Upper lobe of left lung (tissue), 6 donors: Measurements from ENCODE around the gene ZMYND8. TPM values are rescaled to one million over a fixed set of nuclear protein-coding genes. Genes with fewer than 3 reads are reported as not detected.
"Not testable (repeated sequence)": the region's sequence is repeated elsewhere in the genome, so short reads cannot be mapped to it uniquely, and the experiment has no call there.

Experiments used
- ATAC-seq, 2 donors: fragments of 200-7000 bp; cut with Tn5 transposase; one replicate each; pipeline ENCODE4 v1.9.1; 2022; ENCODE audit warnings: mild to moderate bottlenecking in 2 of 2, moderate library complexity in 2 of 2; ENCODE audit not compliant: low FRiP score in 2 of 2
- DNase-seq, 2 donors: peaks; one replicate each; pipeline ENCODE4 v3.0.0-alpha.2; 2019 to 2020
- H3K27ac ChIP-seq, 4 donors: fragments of 200-600 bp; sonication (generic); one replicate each; pipeline ENCODE4 v1.5.1; 2016 to 2019
- H3K27me3 ChIP-seq, 4 donors: fragments of 200-600 bp; sonication (generic); one replicate each; pipeline ENCODE4 v1.5.1; 2017 to 2019
- H3K36me3 ChIP-seq, 4 donors: fragments of 200-600 bp; sonication (generic); one replicate each; pipeline ENCODE4 v1.5.1; 2016 to 2019
- H3K4me1 ChIP-seq, 4 donors: fragments of 200-600 bp; sonication (generic); one replicate each; pipeline ENCODE4 v1.5.1; 2018 to 2019
- H3K4me3 ChIP-seq, 4 donors: fragments of 200-600 bp; sonication (generic); one replicate each; pipeline ENCODE4 v1.5.1; 2017 to 2019; ENCODE audit warnings: mild to moderate bottlenecking in 2 of 4, moderate library complexity in 1 of 4
- H3K9me3 ChIP-seq, 4 donors: fragments of 200-600 bp; sonication (generic); one replicate each; pipeline ENCODE4 v1.5.1; 2018 to 2019
- EP300 ChIP-seq, 4 donors: sonication (generic); formaldehyde crosslinking; IDR thresholded peaks; one replicate each; pipeline ENCODE4 v1.5.1; 2017; ENCODE audit warnings: antibody characterized with exemption in 4 of 4, control low read depth in 2 of 4
- POLR2A ChIP-seq, 4 donors: fragments of 450-650 bp; IDR thresholded peaks; one replicate each; pipeline ENCODE4 v1.5.1; 2016 to 2017; ENCODE audit warnings: antibody characterized with exemption in 4 of 4, mild to moderate bottlenecking in 2 of 4
- POLR2AphosphoS5 ChIP-seq, 2 donors: sonication (generic); formaldehyde crosslinking; IDR thresholded peaks; one replicate each; pipeline ENCODE4 v1.5.1; 2017; ENCODE audit warnings: antibody characterized with exemption in 2 of 2
- WGBS, 2 donors: methylation state at CpG; one replicate each; pipeline ENCODE4 v1.1.5; 2017 to 2018; 5-methylcytosine and 5-hydroxymethylcytosine counted together
- total RNA-seq, 6 donors: library from RNA; depleted of rRNA in 4 of 6; stranded (reverse); fragments of >200 nt in 4 of 6; gene quantifications; one replicate each; pipeline versions ENCODE4 v1.1.0 to v1.2.1, GENCODE V29; 2016 to 2021
- TF ChIP-seq, protein P1 (sequence below), 6 experiments: fragments of 450-650 bp in 4 of 6; fragments of 200-600 bp in 2 of 6; sonication (generic) in 2 of 6; IDR thresholded peaks; one replicate each; pipeline ENCODE4 v1.5.1; 2016 to 2019; ENCODE audit warnings: antibody characterized with exemption in 6 of 6
- donor health status: DM: no; HTN: no; CAD: no; lungs with moderate emphysema.
- donor health status: DM: no; HTN: yes; CAD: no; lungs with severe emphysema.

The ZMYND8 gene
- total RNA-seq, 6 donors from 2014 or later = 24.6 to 120 (median 51.8) TPM

DNA sequence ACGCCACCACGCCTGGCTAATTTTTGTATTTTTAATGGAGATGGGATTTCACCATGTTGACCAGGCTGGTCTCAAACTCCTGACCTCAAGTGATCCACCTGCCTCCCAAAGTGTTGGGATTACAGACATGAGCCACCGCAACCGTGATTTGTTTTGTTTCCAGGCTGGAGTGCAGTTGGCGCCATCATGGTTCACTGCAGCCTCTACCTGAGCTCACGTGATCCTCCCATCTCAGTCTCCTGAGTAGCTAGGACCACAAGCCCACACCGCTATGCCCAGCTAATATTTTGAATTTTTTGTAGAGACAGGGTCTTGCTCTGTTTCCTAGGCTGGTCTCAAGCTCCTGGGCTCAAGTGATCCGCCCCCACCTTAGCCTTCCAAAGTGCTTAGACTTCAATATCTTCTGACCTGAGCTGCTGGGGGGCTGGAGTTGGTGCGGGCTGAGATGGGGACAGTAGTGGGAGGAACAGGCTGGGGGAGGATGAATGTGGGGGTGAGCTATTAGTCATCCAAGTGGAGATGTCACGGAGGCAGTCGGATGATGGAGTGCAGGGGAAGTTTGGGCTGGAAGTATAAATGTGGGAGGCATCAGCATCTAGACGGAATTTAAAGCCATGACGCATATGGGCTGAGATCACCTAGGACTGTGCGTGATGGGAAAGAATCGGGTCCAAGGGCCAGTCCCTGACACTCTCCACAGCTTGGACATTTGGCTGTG lies 23.1 kb upstream of the ZMYND8 start:
- no peaks in the 10 kb centered on the region for H3K9me3 ChIP-seq
- H3K27ac ChIP-seq = no peak overlapping the region
- WGBS, 2 donors = 91 to 97% methylated on average over 14 to 15 of the region's 15 CpGs
- DNase-seq = no peak
- TF ChIP-seq EP300 (IDR thresholded peaks at IDR 0.05) = no peak
- TF ChIP-seq, protein P1, sequence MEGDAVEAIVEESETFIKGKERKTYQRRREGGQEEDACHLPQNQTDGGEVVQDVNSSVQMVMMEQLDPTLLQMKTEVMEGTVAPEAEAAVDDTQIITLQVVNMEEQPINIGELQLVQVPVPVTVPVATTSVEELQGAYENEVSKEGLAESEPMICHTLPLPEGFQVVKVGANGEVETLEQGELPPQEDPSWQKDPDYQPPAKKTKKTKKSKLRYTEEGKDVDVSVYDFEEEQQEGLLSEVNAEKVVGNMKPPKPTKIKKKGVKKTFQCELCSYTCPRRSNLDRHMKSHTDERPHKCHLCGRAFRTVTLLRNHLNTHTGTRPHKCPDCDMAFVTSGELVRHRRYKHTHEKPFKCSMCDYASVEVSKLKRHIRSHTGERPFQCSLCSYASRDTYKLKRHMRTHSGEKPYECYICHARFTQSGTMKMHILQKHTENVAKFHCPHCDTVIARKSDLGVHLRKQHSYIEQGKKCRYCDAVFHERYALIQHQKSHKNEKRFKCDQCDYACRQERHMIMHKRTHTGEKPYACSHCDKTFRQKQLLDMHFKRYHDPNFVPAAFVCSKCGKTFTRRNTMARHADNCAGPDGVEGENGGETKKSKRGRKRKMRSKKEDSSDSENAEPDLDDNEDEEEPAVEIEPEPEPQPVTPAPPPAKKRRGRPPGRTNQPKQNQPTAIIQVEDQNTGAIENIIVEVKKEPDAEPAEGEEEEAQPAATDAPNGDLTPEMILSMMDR (IDR thresholded peaks at IDR 0.05) = no peak
- TF ChIP-seq POLR2AphosphoS5 (IDR thresholded peaks at IDR 0.05) = no peak
- H3K4me1 ChIP-seq = peaks cover 11 to 17% (median 17%) of the 10 kb centered on the region in 4 donors
- peak in 1 of 2 donors; percentile 44 for ATAC-seq
- H3K36me3 ChIP-seq = no peaks in the 10 kb centered on the region
- no peaks in the 10 kb centered on the region for H3K27me3 ChIP-seq
- no peak overlapping the region for H3K4me3 ChIP-seq

DNA sequence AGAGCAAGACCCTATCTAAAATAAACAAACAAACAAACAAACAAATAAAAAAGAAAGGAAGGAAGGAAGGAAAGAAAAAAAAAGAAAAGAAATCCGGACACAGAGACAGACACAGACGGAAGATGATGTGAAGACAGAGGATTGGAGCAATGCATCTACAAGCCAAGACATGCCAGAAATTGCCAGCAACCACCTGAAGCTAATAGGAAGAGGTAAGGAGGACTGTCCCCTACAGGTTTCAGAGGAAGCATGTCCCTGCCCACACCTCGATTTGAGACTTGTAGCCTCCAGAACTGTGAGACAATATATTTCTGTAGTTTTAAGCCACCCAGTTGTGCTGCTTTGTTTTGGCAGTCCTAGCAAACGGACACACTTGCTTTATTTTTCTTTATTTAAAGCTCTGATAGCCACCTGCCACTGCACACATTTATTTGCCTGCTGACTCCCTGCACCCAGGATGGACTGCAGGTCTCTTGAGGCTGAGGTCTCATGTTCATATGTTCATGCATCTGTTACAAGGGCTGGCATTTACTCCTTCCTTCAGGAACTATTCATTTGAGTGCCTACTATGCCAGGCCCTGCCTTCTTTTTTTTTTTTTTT lies 20.7 kb upstream of the ZMYND8 start:
- peaks cover 0 to 17% (median 5%) of the 10 kb centered on the region in 4 donors for H3K4me1 ChIP-seq
- TF ChIP-seq POLR2AphosphoS5 (IDR thresholded peaks at IDR 0.05) = no peak
- TF ChIP-seq, protein P1 (IDR thresholded peaks at IDR 0.05) = no peak
- no peak for TF ChIP-seq POLR2A (IDR thresholded peaks at IDR 0.05)
- no peak for TF ChIP-seq EP300 (IDR thresholded peaks at IDR 0.05)
- no peaks in the 10 kb centered on the region for H3K9me3 ChIP-seq
- no peak for ATAC-seq
- no peak overlapping the region for H3K27ac ChIP-seq
- 60 to 61% methylated on average over 4 of the region's 4 CpGs for WGBS, 2 donors
- H3K27me3 ChIP-seq = no peaks in the 10 kb centered on the region
- no peak for DNase-seq
- no peak overlapping the region for H3K4me3 ChIP-seq
- no peaks in the 10 kb centered on the region for H3K36me3 ChIP-seq

DNA sequence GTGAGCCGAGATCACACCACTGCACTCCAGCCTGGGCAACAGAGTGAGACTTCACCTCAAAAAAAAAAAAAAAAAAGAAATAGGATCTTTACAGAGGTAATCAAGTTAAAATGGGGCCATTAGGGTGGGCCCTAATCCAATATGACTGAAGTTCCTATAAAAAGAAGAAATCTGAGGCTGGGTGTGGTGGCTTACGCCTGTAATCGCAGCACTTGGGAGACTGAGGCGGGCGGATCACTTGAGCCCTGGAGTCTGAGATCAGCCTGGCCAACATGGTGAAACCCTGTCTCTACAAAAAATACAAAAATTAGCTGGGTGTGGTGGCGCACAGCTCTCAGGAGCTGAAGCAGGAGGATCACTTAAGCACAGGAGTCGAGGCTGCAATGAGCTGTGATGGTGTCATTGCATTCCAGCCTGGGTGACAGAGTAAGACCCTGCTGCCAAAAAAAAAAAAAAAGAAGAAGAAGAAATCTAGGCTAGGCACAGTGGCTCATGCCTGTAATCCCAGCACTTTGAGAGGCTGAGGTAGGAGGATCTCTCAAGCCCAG lies 19.7 kb upstream of the ZMYND8 start:
- not testable (repeated sequence) for H3K27ac ChIP-seq, DNase-seq, H3K27me3 ChIP-seq, H3K36me3 ChIP-seq, H3K9me3 ChIP-seq, H3K4me3 ChIP-seq
- peaks cover 0 to 17% (median 5%) of the 10 kb centered on the region in 4 donors for H3K4me1 ChIP-seq
- WGBS, 2 donors = 90 to 94% methylated on average over 7 of the region's 7 CpGs
- peak in 1 of 2 donors; percentile 86 for ATAC-seq

DNA sequence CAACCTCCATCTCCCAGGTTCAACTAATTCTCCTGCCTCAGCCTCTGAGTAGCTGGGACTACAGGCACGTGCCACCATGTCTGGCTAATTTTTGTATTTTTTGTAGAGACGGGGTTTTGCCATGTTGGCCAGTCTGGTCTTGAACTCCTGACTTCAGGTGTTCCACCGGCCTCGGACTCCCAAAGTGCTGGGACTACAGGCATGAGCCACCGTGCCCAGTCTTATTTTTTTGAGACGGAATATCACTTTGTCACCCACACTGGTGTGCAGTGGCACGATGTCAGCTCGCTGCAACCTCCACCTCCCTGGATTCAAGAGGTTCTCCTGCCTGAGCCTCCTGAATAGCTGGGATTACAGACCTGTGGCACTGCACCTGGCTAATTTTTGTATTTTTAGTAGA lies 17.6 kb upstream of the ZMYND8 start:
- ATAC-seq, H3K9me3 ChIP-seq, H3K27ac ChIP-seq, H3K36me3 ChIP-seq, DNase-seq, H3K4me3 ChIP-seq, H3K27me3 ChIP-seq: not testable (repeated sequence)
- 94 to 95% methylated on average over 8 of the region's 8 CpGs for WGBS, 2 donors
- H3K4me1 ChIP-seq = peaks cover 0 to 10% (median 2%) of the 10 kb centered on the region in 4 donors

DNA sequence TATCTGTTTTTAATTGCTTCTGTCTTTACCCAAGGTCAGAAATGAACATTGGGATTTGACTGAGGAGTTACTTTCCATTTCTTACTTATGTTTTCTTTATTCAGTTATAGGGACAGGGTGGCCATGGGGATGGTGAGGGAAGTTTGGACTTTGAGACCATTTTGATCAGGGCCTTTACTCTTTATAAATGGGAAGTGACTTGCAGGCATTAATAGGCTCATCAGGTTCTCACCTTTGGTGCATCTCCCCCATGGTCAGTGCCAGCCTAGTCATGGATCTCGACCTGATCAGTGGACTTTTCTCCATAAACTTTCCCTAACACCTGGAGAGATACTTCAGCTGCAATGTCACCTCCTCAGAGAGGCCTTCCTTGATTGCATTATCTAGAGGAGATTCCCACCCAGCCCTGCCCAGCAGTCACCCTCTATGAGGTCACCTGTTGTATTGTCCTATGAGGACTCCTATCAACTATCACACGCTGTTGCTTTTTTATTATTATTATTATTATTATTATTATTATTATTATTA lies 16.8 kb upstream of the ZMYND8 start:
- 84 to 86% methylated on average over 2 of the region's 2 CpGs for WGBS, 2 donors
- no peak for DNase-seq
- Histone ChIP-seq H3K9me3 (no peaks in the 10 kb centered on the region), H3K36me3 (no peaks in the 10 kb centered on the region), H3K4me3 (no peak overlapping the region), H3K27me3 (no peaks in the 10 kb centered on the region), H3K4me1 (peaks cover 0 to 10% (median 2%) of the 10 kb centered on the region in 4 donors), H3K27ac (peak overlapping the region in 1 of 4 donors; percentile 46)
- TF ChIP-seq, protein P1 (IDR thresholded peaks at IDR 0.05) = no peak
- ATAC-seq = no peak
